GM21717 (cell line): ENCODE data around the gene STRN.
A peak's percentile ranks its signal among the peaks of the same experiment; 100 is the strongest.
"Not testable (repeated sequence)": the region's sequence is repeated elsewhere in the genome, so short reads cannot be mapped to it uniquely, and the experiment has no call there.

Experiments
- ATAC-seq: cut with Tn5 transposase; IDR thresholded peaks from one replicate; pipeline ENCODE4 v1.9.1; 2021; ENCODE audit warnings: mild to moderate bottlenecking, moderate library complexity; ENCODE audit not compliant: unreplicated experiment

The STRN gene

GRCh38 chr2:36912695-36913094 lies 53.6 kb downstream of the STRN start:
- no peak for ATAC-seq

GRCh38 chr2:36911012-36911411 lies 55.3 kb downstream of the STRN start:
- ATAC-seq = no peak

- ATAC-seq = no peak
Measured at GRCh38 chr2:36906277-36906676, 60.1 kb downstream of the STRN start.

GRCh38 chr2:36904636-36905035 lies 61.7 kb downstream of the STRN start:
- no peak for ATAC-seq

GRCh38 chr2:36902385-36903120 lies 63.8 kb downstream of the STRN start:
- ATAC-seq = no peak

GRCh38 chr2:36892805-36893204 lies 73.5 kb downstream of the STRN start:
- ATAC-seq = no peak

- no peak for ATAC-seq
Measured at GRCh38 chr2:36889795-36890194, 76.5 kb downstream of the STRN start.

GRCh38 chr2:36887095-36887494 lies 79.2 kb downstream of the STRN start:
- ATAC-seq = not testable (repeated sequence)

- ATAC-seq = no peak
Measured at GRCh38 chr2:36886664-36887063, 79.7 kb downstream of the STRN start.

- ATAC-seq = no peak
Measured at GRCh38 chr2:36885605-36886004, 80.7 kb downstream of the STRN start.

GRCh38 chr2:36882532-36882931 lies 83.8 kb downstream of the STRN start:
- no peak for ATAC-seq

- ATAC-seq = no peak
Measured at GRCh38 chr2:36881816-36882215, 84.5 kb downstream of the STRN start.

GRCh38 chr2:36878429-36878828 lies 87.9 kb downstream of the STRN start:
- no peak for ATAC-seq

GRCh38 chr2:36871068-36871707 lies 95.1 kb downstream of the STRN start:
- no peak for ATAC-seq

GRCh38 chr2:36869606-36870005 lies 96.7 kb downstream of the STRN start:
- no peak for ATAC-seq

- ATAC-seq = no peak
Measured at GRCh38 chr2:36861896-36862295, 104.4 kb downstream of the STRN start.

GRCh38 chr2:36859366-36859792 lies 107.0 kb downstream of the STRN start:
- ATAC-seq = peak; percentile 11

GRCh38 chr2:36858551-36859365 lies 107.6 kb downstream of the STRN start:
- ATAC-seq = peak; percentile 63

GRCh38 chr2:36857713-36858112 lies 108.6 kb downstream of the STRN start:
- no peak for ATAC-seq

- ATAC-seq = no peak
Measured at GRCh38 chr2:36855429-36855828, 110.9 kb downstream of the STRN start.

GRCh38 chr2:36854241-36854640 lies 112.1 kb downstream of the STRN start:
- ATAC-seq = no peak

- ATAC-seq = no peak
Measured at GRCh38 chr2:36849265-36849664, 117.1 kb downstream of the STRN start.
